Myometrial cell (primary cell): ENCODE measurements around the gene PLAA. TPM values are rescaled to one million over a fixed set of nuclear protein-coding genes. Genes with fewer than 3 reads are reported as not detected.

Source experiments
- total RNA-seq: library from RNA; depleted of rRNA; stranded (reverse); fragments of >200 nt; gene quantifications from 2 replicates; pipeline ENCODE4 v1.2.3, GENCODE V29; 2015

Gene PLAA
- 33.2 and 35.4 TPM in 2 replicates for total RNA-seq

GRCh38 chr9:26946753-26947727 is at the start of gene PLAA:
PLAA (minus strand) TSS chr9:26947242; CDS start chr9:26947045, 197 bp downstream.

GRCh38 chr9:26955921-26956859 is 9.1 kb upstream of the PLAA start, which contains the start of gene IFT74:
IFT74 (plus strand) TSS chr9:26956412; CDS start chr9:26961968, 5,556 bp downstream.

GRCh38 chr9:26892251-26893029 is 54.6 kb downstream of the PLAA start, which contains the start of gene CAAP1:
CAAP1 (minus strand) TSS chr9:26892802; CDS start chr9:26892715, 87 bp downstream.

Other genes starting within 250 kb of the PLAA start
- 11.7 and 13.5 TPM in 2 replicates for gene CAAP1, start 54.4 kb downstream of the PLAA start, total RNA-seq
- gene IFT74, start 9.2 kb upstream of the PLAA start, total RNA-seq, result 8.4 and 9.7 TPM in 2 replicates
- gene LRRC19, start 58.4 kb upstream of the PLAA start, total RNA-seq, result not detected in 2 replicates
- 2.3 and 2.6 TPM in 2 replicates for gene TEK, start 162.0 kb upstream of the PLAA start, total RNA-seq